HL-60 (cell line): ENCODE data around the gene CD151.
A peak's percentile ranks its signal among the peaks of the same experiment; 100 is the strongest.

ENCODE experiments used
- DNase-seq, 2 experiments: peaks; one replicate each; pipeline ENCODE4 v3.0.0-alpha.2; 2010 to 2020; ENCODE audit warnings: low read depth in 1 of 2, low spot score in 1 of 2
- H3K27ac ChIP-seq: fragments of 250-450 bp; sonication (Bioruptor Pico); replicated peaks from 2 replicates; pipeline ENCODE4 v1.5.1; 2020; ENCODE audit warnings: mild to moderate bottlenecking, moderate library complexity
- H3K27me3 ChIP-seq: fragments of 250-450 bp; sonication (Bioruptor Pico); 2 replicates; pipeline ENCODE4 v1.5.1; 2021; ENCODE audit warnings: mild to moderate bottlenecking, moderate library complexity; ENCODE audit not compliant: insufficient read depth, poor library complexity, severe bottlenecking
- H3K4me3 ChIP-seq: replicated peaks from 2 replicates; pipeline ENCODE4 v1.5.1; 2011; ENCODE audit warnings: mild to moderate bottlenecking, control low read depth, low read length; ENCODE audit not compliant: insufficient read depth
- CTCF ChIP-seq: IDR thresholded peaks from one replicate; pipeline ENCODE4 v1.5.1; 2011; ENCODE audit warnings: low read length, control low read depth, inconsistent platforms; ENCODE audit not compliant: insufficient read depth
- GABPA ChIP-seq: IDR thresholded peaks from 2 replicates; pipeline ENCODE4 v1.6.1; 2012; ENCODE audit warnings: low read depth
- POLR2AphosphoS5 ChIP-seq: IDR thresholded peaks from 2 replicates; pipeline ENCODE4 v1.6.1; 2012; ENCODE audit warnings: low read depth
- REST ChIP-seq: IDR thresholded peaks from 2 replicates; pipeline ENCODE4 v1.6.1; 2012; ENCODE audit warnings: low read depth; ENCODE audit not compliant: insufficient replicate concordance
- SPI1 ChIP-seq: IDR thresholded peaks from 2 replicates; pipeline ENCODE4 v1.6.1; 2012; ENCODE audit warnings: low read depth, mild to moderate bottlenecking, borderline replicate concordance

CD151 gene

GRCh38 chr11:797296-798092 lies 35.3 kb upstream of the CD151 start:
- Histone ChIP-seq H3K4me3 (peak overlapping the region; percentile 69), H3K27me3 (no peaks in the 10 kb centered on the region), H3K27ac (peak overlapping the region; percentile 78)
- TF ChIP-seq POLR2AphosphoS5 (peak; percentile 34; the same call in 1 of the 2 replicates), SPI1 (no peak)
- DNase-seq: peak; percentile 69 to 71

- peak within 1 kb of the TSS; percentile 78 for H3K27ac ChIP-seq
- no peaks in the 10 kb centered on the region for H3K27me3 ChIP-seq
- TF ChIP-seq SPI1: no peak
- no peak for TF ChIP-seq GABPA
- peak; percentile 30 for TF ChIP-seq CTCF
- TF ChIP-seq POLR2AphosphoS5: no peak
- no peak for TF ChIP-seq REST
- peak in 1 of 2 experiments; percentile 78 for DNase-seq
- H3K4me3 ChIP-seq: peak within 1 kb of the TSS; percentile 69
Observed at GRCh38 chr11:798093-798713, 34.5 kb upstream of the CD151 start, which contains the start of gene SLC25A22. SLC25A22 (minus strand) TSS chr11:798281; CDS start chr11:795006, 3,275 bp downstream.

GRCh38 chr11:799641-800316 lies 33.0 kb upstream of the CD151 start:
- Histone ChIP-seq H3K4me3 (no peak overlapping the region), H3K27ac (no peak overlapping the region), H3K27me3 (no peaks in the 10 kb centered on the region)
- no peak for DNase-seq
- TF ChIP-seq REST (no peak), SPI1 (no peak), GABPA (no peak)

- TF ChIP-seq REST: no peak
- no peak for TF ChIP-seq SPI1
- no peak for TF ChIP-seq POLR2AphosphoS5
- no peak for TF ChIP-seq GABPA
- TF ChIP-seq CTCF: no peak
- DNase-seq: no peak
- no peak overlapping the region for H3K4me3 ChIP-seq
- no peaks in the 10 kb centered on the region for H3K27me3 ChIP-seq
- H3K27ac ChIP-seq: no peak overlapping the region
Observed at GRCh38 chr11:800473-800872, 32.3 kb upstream of the CD151 start.
